T-helper 17 cell (primary cell): ENCODE results near the gene ABHD17A. TPM values are rescaled to one million over a fixed set of nuclear protein-coding genes. Genes with fewer than 3 reads are reported as not detected.

Experiments used
- ATAC-seq: fragments of 150-1000 bp; cut with Tn5 transposase; 2 replicates; pipeline ENCODE4 v1.10.0; 2021; ENCODE audit warnings: mild to moderate bottlenecking, moderate library complexity
- DNase-seq, 3 donors: peaks; one replicate each; pipeline versions ENCODE4 v3.0.0 to v3.0.0-alpha.2; 2020 to 2021
- H3K9me3 ChIP-seq: one replicate; pipeline ENCODE4 v1.7.0; 2013; ENCODE audit warnings: low read length, mild to moderate bottlenecking; ENCODE audit not compliant: control insufficient read depth, poor library complexity, severe bottlenecking
- H3K27ac Mint-ChIP-seq: one replicate; pipeline ENCODE4 v1.8.0; 2022; ENCODE audit warnings: mild to moderate bottlenecking, moderate library complexity, mixed read lengths
- H3K27me3 Mint-ChIP-seq: one replicate; pipeline ENCODE4 v1.8.0; 2022; ENCODE audit warnings: mixed read lengths
- H3K36me3 Mint-ChIP-seq: one replicate; pipeline ENCODE4 v1.8.0; 2022; ENCODE audit warnings: low read depth, mixed read lengths
- H3K4me1 Mint-ChIP-seq: one replicate; pipeline ENCODE4 v1.8.0; 2022; ENCODE audit warnings: mild to moderate bottlenecking, mixed read lengths
- H3K4me3 Mint-ChIP-seq: one replicate; pipeline ENCODE4 v1.8.0; 2022; ENCODE audit warnings: mild to moderate bottlenecking, moderate library complexity, mixed read lengths
- total RNA-seq, 4 donors: library from RNA in 2 of 4; stranded (reverse) in 2 of 4; gene quantifications; one replicate each; pipeline ENCODE4 v1.2.3 and lab custom pipeline; 2022 to 2026

ABHD17A gene
- total RNA-seq, 2 donors from 2014 or later: 121 to 125 TPM

- no peaks in the 10 kb centered on the region for H3K9me3 ChIP-seq
- H3K4me1 Mint-ChIP-seq: peaks cover 4% of the 10 kb centered on the region
- H3K27ac Mint-ChIP-seq: no peak overlapping the region
- H3K4me3 Mint-ChIP-seq: no peak overlapping the region
- ATAC-seq: no peak
- no peak for DNase-seq
- no peaks in the 10 kb centered on the region for H3K27me3 Mint-ChIP-seq
- H3K36me3 Mint-ChIP-seq: no peaks in the 10 kb centered on the region
These were observed 33.7 kb upstream of the ABHD17A start for GRCh38 chr19:1918975-1919374.

- ATAC-seq: no peak
These were observed 32.6 kb upstream of the ABHD17A start for GRCh38 chr19:1917926-1918325.

GRCh38 chr19:1917146-1917545 is 31.9 kb upstream of the ABHD17A start:
- Mint-ChIP-seq H3K27me3 (no peaks in the 10 kb centered on the region), H3K36me3 (no peaks in the 10 kb centered on the region), H3K27ac (no peak overlapping the region), H3K4me1 (no peaks in the 10 kb centered on the region), H3K4me3 (no peak overlapping the region)
- DNase-seq: no peak
- no peak for ATAC-seq
- H3K9me3 ChIP-seq: no peaks in the 10 kb centered on the region

More at GRCh38 chr19:1917926-1918325, 32.6 kb upstream of the ABHD17A start:
- Mint-ChIP-seq H3K4me1 (no peaks in the 10 kb centered on the region), H3K4me3 (no peak overlapping the region), H3K27ac (no peak overlapping the region), H3K36me3 (no peaks in the 10 kb centered on the region), H3K27me3 (no peaks in the 10 kb centered on the region)
- H3K9me3 ChIP-seq: no peaks in the 10 kb centered on the region
- no peak for DNase-seq

DNA sequence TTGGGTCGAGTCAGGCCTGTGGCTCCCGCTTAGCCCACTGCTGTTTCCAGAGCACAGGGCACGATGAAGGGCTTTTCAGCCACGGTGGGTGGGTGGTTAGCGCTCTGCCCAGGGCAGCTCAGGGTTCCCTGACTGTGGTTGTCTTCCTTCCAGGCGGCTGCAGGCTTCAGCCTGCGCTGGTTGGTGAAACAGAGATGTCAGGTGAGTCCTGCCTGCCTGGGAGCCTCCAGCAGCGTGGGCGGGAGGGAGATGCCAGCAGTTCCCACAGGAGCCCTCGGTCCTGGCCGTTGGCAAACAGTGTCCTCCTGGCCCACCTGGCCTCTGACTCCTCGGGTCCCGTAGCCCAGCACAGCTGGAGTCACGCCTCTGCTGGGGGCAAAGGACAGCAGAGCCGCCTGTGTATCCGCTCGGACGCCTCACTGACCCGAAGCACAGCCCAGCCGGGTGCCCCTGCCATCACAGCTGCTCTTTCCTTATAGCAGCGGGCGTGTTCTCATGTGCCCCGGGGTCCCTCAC is 29.6 kb upstream of the ABHD17A start:
- no peaks in the 10 kb centered on the region for H3K9me3 ChIP-seq
- no peaks in the 10 kb centered on the region for H3K27me3 Mint-ChIP-seq
- no peaks in the 10 kb centered on the region for H3K36me3 Mint-ChIP-seq
- no peak overlapping the region for H3K27ac Mint-ChIP-seq
- ATAC-seq: no peak
- H3K4me3 Mint-ChIP-seq: no peak overlapping the region
- DNase-seq: no peak
- peaks cover 3% of the 10 kb centered on the region for H3K4me1 Mint-ChIP-seq

- no peaks in the 10 kb centered on the region for H3K36me3 Mint-ChIP-seq
- no peak overlapping the region for H3K27ac Mint-ChIP-seq
- no peaks in the 10 kb centered on the region for H3K9me3 ChIP-seq
- peaks cover 3% of the 10 kb centered on the region for H3K4me1 Mint-ChIP-seq
- no peak overlapping the region for H3K4me3 Mint-ChIP-seq
- no peaks in the 10 kb centered on the region for H3K27me3 Mint-ChIP-seq
- ATAC-seq (no peak), DNase-seq (no peak)
These were observed 28.7 kb upstream of the ABHD17A start for GRCh38 chr19:1913781-1914577.

- DNase-seq (no peak), ATAC-seq (no peak)
- Mint-ChIP-seq H3K4me1 (peaks cover 3% of the 10 kb centered on the region), H3K27me3 (no peaks in the 10 kb centered on the region), H3K27ac (no peak overlapping the region), H3K36me3 (no peaks in the 10 kb centered on the region), H3K4me3 (no peak overlapping the region)
- no peaks in the 10 kb centered on the region for H3K9me3 ChIP-seq
These were observed 27.6 kb upstream of the ABHD17A start for GRCh38 chr19:1912760-1913505.

DNA sequence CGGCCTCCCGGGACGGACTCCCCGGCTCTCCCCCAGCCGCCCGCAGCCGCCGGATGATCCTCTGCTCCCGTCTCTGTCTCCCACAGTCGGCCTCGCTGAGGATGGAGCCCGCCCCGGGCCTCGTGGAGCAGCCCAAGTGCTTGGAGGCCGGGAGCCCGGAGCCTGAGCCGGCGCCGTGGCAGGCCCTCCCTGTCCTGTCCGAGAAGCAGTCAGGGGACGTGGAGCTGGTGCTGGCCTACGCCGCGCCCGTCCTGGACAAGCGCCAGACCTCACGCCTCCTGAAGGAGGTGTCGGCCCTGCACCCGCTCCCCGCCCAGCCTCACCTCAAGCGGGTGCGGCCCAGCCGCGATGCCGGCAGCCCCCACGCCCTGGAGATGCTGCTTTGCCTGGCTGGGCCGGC is 26.7 kb upstream of the ABHD17A start:
- H3K36me3 Mint-ChIP-seq: no peaks in the 10 kb centered on the region
- H3K4me3 Mint-ChIP-seq: no peak overlapping the region
- ATAC-seq (no peak), DNase-seq (no peak)
- H3K27me3 Mint-ChIP-seq: no peaks in the 10 kb centered on the region
- no peak overlapping the region for H3K27ac Mint-ChIP-seq
- H3K4me1 Mint-ChIP-seq: peaks cover 3% of the 10 kb centered on the region
- no peaks in the 10 kb centered on the region for H3K9me3 ChIP-seq

DNA sequence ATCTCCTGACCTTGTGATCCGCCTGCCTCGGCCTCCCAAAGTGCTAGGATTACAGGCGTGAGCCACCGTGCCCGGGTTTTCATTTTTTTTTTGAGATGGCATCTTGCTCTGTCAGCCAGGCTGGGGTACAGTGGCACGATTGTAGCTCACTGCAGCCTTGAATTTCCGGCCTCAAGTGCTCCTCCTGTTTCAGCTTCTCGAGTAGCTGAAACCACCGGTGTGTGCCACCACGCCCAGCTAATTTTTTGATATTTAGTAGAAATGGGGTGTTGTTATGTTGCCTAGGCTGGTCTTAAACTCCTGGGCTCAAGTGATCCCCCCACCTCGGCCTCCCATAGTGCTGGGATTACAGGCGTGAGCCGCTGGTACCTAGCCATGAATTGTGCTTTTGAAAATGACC is 25.8 kb upstream of the ABHD17A start:
- no peak for DNase-seq
- H3K4me3 Mint-ChIP-seq: no peak overlapping the region
- H3K27ac Mint-ChIP-seq: no peak overlapping the region
- ATAC-seq: no peak
- H3K9me3 ChIP-seq: no peaks in the 10 kb centered on the region
- no peaks in the 10 kb centered on the region for H3K36me3 Mint-ChIP-seq
- peaks cover 3% of the 10 kb centered on the region for H3K4me1 Mint-ChIP-seq
- H3K27me3 Mint-ChIP-seq: no peaks in the 10 kb centered on the region

- H3K9me3 ChIP-seq: no peaks in the 10 kb centered on the region
- Mint-ChIP-seq H3K4me3 (no peak overlapping the region), H3K36me3 (no peaks in the 10 kb centered on the region), H3K4me1 (peaks cover 8% of the 10 kb centered on the region), H3K27ac (peak overlapping the region; percentile 14), H3K27me3 (no peaks in the 10 kb centered on the region)
- ATAC-seq: no peak
- DNase-seq: no peak
These were observed 24.9 kb upstream of the ABHD17A start for GRCh38 chr19:1910177-1910576.

DNA sequence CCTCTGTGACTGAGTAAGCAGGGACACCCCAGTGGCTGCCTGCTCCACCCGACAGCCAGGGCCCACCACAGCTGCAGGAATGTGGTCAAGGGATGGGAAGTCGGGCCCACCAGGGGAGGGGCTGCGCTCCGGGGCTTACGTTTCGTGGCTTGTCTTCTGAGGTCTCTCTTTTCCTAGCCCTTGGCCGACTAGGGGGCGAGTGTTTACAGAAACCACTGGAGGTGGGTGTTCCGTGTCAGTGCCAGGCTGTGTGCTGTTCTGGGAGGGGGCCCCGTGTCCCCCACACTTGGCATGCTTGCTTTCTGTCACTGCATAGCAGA is 24.4 kb upstream of the ABHD17A start:
- Mint-ChIP-seq H3K4me1 (peaks cover 8% of the 10 kb centered on the region), H3K4me3 (no peak overlapping the region), H3K36me3 (no peaks in the 10 kb centered on the region), H3K27me3 (no peaks in the 10 kb centered on the region), H3K27ac (peak overlapping the region; percentile 14)
- no peak for ATAC-seq
- DNase-seq: no peak
- H3K9me3 ChIP-seq: no peaks in the 10 kb centered on the region

DNA sequence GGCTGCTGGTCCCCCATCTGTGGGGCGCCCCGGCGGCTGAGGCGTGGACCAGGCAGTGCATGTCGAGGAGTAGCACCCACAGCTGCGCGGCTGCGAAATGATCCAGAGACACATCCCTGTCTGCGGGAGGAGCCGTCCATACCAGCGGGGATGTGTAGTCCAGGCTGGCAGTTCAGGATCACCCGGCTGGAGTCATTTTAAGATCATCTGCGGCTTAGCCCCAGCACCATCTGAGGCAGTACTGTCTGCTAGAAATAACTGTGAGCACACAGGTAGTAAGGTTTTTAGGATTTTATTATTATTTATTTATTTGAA is 23.0 kb upstream of the ABHD17A start:
- no peaks in the 10 kb centered on the region for H3K36me3 Mint-ChIP-seq
- no peaks in the 10 kb centered on the region for H3K9me3 ChIP-seq
- H3K4me1 Mint-ChIP-seq: peaks cover 12% of the 10 kb centered on the region
- no peaks in the 10 kb centered on the region for H3K27me3 Mint-ChIP-seq
- H3K27ac Mint-ChIP-seq: no peak overlapping the region
- DNase-seq: no peak
- no peak for ATAC-seq
- H3K4me3 Mint-ChIP-seq: no peak overlapping the region

GRCh38 chr19:1907563-1908363 is 22.5 kb upstream of the ABHD17A start:
- no peaks in the 10 kb centered on the region for H3K36me3 Mint-ChIP-seq
- DNase-seq (no peak), ATAC-seq (no peak)
- no peak overlapping the region for H3K4me3 Mint-ChIP-seq
- H3K27me3 Mint-ChIP-seq: no peaks in the 10 kb centered on the region
- H3K4me1 Mint-ChIP-seq: peaks cover 12% of the 10 kb centered on the region
- H3K27ac Mint-ChIP-seq: no peak overlapping the region
- H3K9me3 ChIP-seq: no peaks in the 10 kb centered on the region

GRCh38 chr19:1906985-1907562 is 21.8 kb upstream of the ABHD17A start:
- H3K27ac Mint-ChIP-seq: no peak overlapping the region

More at GRCh38 chr19:1906985-1907562, 21.8 kb upstream of the ABHD17A start:
- no peaks in the 10 kb centered on the region for H3K9me3 ChIP-seq
- Mint-ChIP-seq H3K4me1 (peaks cover 12% of the 10 kb centered on the region), H3K36me3 (no peaks in the 10 kb centered on the region), H3K4me3 (no peak overlapping the region), H3K27me3 (no peaks in the 10 kb centered on the region)
- no peak for DNase-seq
- ATAC-seq: no peak
